ENCODE results near the gene ACIN1.

ACIN1 gene

DNA sequence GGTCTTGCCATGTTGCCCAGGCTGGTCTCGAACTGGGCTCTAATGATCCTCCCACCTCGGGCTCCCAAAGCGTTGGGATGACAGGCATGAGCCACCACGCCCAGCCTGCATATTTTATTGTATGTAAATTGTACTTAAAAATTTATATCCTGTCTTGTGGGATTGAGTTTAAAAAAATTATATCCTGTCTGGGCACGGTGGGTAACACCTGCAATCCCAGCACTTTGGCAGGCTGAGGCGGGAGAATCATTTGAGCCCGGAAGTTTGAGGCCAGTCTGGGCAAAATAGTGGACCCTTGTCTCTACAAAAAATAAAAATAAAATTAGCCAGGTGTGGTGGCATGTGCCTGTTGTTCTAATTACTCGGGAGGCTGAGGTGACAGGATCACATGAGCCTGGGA lies 38.0 kb upstream of the ACIN1 start:
- Histone ChIP-seq H3F3A (ENCODE audit: insufficient read depth) (no peaks in the 10 kb centered on the region), H2AFZ (ENCODE audit: low read depth, low read length, severe bottlenecking) (no peak overlapping the region), H3K4me3 (ENCODE audit: insufficient read depth, low read length, poor library complexity, severe bottlenecking) (no peak overlapping the region), H3K9me3 (ENCODE audit: insufficient read depth, low read length) (no peaks in the 10 kb centered on the region), H3K27ac (ENCODE audit: low read depth, low read length) (no peak overlapping the region), H4K20me1 (ENCODE audit: low read depth, low read length) (no peaks in the 10 kb centered on the region), H3K9ac (ENCODE audit: low read length) (no peak overlapping the region), H3K4me2 (ENCODE audit: low read depth, low read length, poor library complexity, severe bottlenecking) (no peak overlapping the region), H3K79me2 (ENCODE audit: insufficient read depth, low read length) (no peaks in the 10 kb centered on the region), H3K36me3 (ENCODE audit: low read length) (no peaks in the 10 kb centered on the region), H3K9me2 (replicated peaks; ENCODE audit: insufficient read depth, low read length) (no peaks in the 10 kb centered on the region), H3K27me3 (ENCODE audit: low read length) (no peaks in the 10 kb centered on the region)
- TF ChIP-seq, protein P1, sequence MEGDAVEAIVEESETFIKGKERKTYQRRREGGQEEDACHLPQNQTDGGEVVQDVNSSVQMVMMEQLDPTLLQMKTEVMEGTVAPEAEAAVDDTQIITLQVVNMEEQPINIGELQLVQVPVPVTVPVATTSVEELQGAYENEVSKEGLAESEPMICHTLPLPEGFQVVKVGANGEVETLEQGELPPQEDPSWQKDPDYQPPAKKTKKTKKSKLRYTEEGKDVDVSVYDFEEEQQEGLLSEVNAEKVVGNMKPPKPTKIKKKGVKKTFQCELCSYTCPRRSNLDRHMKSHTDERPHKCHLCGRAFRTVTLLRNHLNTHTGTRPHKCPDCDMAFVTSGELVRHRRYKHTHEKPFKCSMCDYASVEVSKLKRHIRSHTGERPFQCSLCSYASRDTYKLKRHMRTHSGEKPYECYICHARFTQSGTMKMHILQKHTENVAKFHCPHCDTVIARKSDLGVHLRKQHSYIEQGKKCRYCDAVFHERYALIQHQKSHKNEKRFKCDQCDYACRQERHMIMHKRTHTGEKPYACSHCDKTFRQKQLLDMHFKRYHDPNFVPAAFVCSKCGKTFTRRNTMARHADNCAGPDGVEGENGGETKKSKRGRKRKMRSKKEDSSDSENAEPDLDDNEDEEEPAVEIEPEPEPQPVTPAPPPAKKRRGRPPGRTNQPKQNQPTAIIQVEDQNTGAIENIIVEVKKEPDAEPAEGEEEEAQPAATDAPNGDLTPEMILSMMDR (IDR thresholded peaks at IDR 0.05; ENCODE audit: insufficient read depth, low read length, poor library complexity, severe bottlenecking): no peak
- no peak for TF ChIP-seq EZH2phosphoT487 (conservative IDR thresholded peaks at IDR 0.05; ENCODE audit: low read length)

DNA sequence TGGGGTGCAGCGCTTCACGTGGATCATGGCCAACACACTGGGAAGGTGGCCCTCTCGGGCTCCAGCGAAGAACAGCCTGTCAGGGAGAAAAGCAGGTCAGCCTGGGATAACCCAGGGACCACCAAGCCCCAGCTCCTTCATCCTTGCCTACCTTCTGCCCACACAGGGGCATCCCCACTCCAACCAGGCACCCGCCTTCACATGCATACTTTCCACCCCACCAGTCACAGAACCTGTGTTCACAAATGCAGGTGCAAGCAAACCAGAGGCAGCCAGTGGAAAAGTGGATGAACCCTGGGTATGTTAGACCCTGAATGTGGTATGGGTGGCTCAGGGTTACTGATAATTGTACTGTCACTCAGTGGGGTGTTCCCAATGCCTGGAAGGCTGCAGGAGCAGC lies 36.5 kb upstream of the ACIN1 start:
- Histone ChIP-seq H3K27me3 (ENCODE audit: low read length) (no peaks in the 10 kb centered on the region), H3F3A (ENCODE audit: insufficient read depth) (no peaks in the 10 kb centered on the region), H3K36me3 (ENCODE audit: low read length) (no peaks in the 10 kb centered on the region), H2AFZ (ENCODE audit: low read depth, low read length, severe bottlenecking) (no peak overlapping the region), H3K4me3 (ENCODE audit: insufficient read depth, low read length, poor library complexity, severe bottlenecking) (no peak overlapping the region), H3K79me2 (ENCODE audit: insufficient read depth, low read length) (no peaks in the 10 kb centered on the region), H3K27ac (ENCODE audit: low read depth, low read length) (no peak overlapping the region), H4K20me1 (ENCODE audit: low read depth, low read length) (no peaks in the 10 kb centered on the region), H3K9ac (ENCODE audit: low read length) (no peak overlapping the region), H3K4me2 (ENCODE audit: low read depth, low read length, poor library complexity, severe bottlenecking) (no peak overlapping the region), H3K9me3 (ENCODE audit: insufficient read depth, low read length) (no peaks in the 10 kb centered on the region), H3K9me2 (replicated peaks; ENCODE audit: insufficient read depth, low read length) (no peaks in the 10 kb centered on the region)
- no peak for TF ChIP-seq EZH2phosphoT487 (conservative IDR thresholded peaks at IDR 0.05; ENCODE audit: low read length)
- TF ChIP-seq, protein P1 (IDR thresholded peaks at IDR 0.05; ENCODE audit: insufficient read depth, low read length, poor library complexity, severe bottlenecking): no peak

DNA sequence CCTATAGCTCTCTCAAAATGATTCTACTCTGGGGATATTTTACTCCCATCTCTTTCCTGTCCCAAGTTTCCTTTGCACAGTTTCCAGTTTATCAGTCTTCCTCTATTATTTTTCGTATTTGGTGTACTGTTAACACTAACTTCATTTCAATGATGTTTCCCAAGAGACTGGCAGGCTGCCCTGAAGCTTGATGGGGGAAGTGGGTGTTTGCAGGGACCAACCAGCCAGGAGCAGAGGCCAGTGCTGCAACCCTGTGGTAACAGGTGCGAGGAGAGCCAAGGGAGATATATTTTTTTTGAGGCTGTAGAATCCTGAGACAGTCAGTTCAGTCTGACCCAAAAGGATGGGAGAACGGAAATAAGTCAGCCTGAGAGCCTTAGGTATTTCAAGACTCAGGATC lies 35.9 kb upstream of the ACIN1 start:
- H3K4me2 ChIP-seq (ENCODE audit: low read depth, low read length, poor library complexity, severe bottlenecking): no peak overlapping the region
- no peaks in the 10 kb centered on the region for H3F3A ChIP-seq (ENCODE audit: insufficient read depth)
- no peaks in the 10 kb centered on the region for H3K27me3 ChIP-seq (ENCODE audit: low read length)
- no peak overlapping the region for H3K27ac ChIP-seq (ENCODE audit: low read depth, low read length)
- H3K9ac ChIP-seq (ENCODE audit: low read length): no peak overlapping the region
- no peaks in the 10 kb centered on the region for H4K20me1 ChIP-seq (ENCODE audit: low read depth, low read length)
- H3K36me3 ChIP-seq (ENCODE audit: low read length): no peaks in the 10 kb centered on the region
- H3K9me3 ChIP-seq (ENCODE audit: insufficient read depth, low read length): no peaks in the 10 kb centered on the region
- no peak overlapping the region for H3K4me3 ChIP-seq (ENCODE audit: insufficient read depth, low read length, poor library complexity, severe bottlenecking)
- no peaks in the 10 kb centered on the region for H3K9me2 ChIP-seq (replicated peaks; ENCODE audit: insufficient read depth, low read length)
- no peaks in the 10 kb centered on the region for H3K79me2 ChIP-seq (ENCODE audit: insufficient read depth, low read length)
- TF ChIP-seq, protein P1 (IDR thresholded peaks at IDR 0.05; ENCODE audit: insufficient read depth, low read length, poor library complexity, severe bottlenecking): no peak
- TF ChIP-seq EZH2phosphoT487 (conservative IDR thresholded peaks at IDR 0.05; ENCODE audit: low read length): no peak
- no peak overlapping the region for H2AFZ ChIP-seq (ENCODE audit: low read depth, low read length, severe bottlenecking)
